ENCODE data around the gene STRBP.

STRBP gene

DNA sequence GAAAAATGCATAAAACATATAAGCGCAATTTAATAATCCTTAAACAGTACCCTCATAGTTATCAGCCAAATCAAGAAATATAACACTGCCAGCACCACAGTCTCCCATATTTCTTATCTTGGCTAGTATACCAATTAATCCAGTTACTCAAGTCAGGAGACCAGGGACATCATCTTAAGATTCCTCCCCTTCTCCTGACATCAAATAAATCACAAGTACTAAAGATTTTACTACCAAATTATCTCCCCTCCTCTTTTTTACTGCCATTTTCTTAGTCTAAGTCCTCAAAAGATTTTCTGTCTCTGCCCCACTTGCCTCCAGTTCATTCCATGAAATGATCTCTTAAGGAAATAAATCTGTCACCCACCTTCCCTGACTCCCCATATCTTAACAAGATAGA is 37.0 kb downstream of the STRBP start:
- no peaks in the 10 kb centered on the region for H3K4me1 ChIP-seq
- TF ChIP-seq, protein P1, sequence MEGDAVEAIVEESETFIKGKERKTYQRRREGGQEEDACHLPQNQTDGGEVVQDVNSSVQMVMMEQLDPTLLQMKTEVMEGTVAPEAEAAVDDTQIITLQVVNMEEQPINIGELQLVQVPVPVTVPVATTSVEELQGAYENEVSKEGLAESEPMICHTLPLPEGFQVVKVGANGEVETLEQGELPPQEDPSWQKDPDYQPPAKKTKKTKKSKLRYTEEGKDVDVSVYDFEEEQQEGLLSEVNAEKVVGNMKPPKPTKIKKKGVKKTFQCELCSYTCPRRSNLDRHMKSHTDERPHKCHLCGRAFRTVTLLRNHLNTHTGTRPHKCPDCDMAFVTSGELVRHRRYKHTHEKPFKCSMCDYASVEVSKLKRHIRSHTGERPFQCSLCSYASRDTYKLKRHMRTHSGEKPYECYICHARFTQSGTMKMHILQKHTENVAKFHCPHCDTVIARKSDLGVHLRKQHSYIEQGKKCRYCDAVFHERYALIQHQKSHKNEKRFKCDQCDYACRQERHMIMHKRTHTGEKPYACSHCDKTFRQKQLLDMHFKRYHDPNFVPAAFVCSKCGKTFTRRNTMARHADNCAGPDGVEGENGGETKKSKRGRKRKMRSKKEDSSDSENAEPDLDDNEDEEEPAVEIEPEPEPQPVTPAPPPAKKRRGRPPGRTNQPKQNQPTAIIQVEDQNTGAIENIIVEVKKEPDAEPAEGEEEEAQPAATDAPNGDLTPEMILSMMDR (IDR thresholded peaks at IDR 0.05) = no peak
- no peaks in the 10 kb centered on the region for H3K36me3 ChIP-seq (ENCODE audit: control insufficient read depth, insufficient read depth, low read length)
- no peaks in the 10 kb centered on the region for H3K27me3 ChIP-seq (ENCODE audit: control insufficient read depth, insufficient read depth, low read length)
- no peak overlapping the region for H2AFZ ChIP-seq
- peaks cover 3% of the 10 kb centered on the region for H3K79me2 ChIP-seq
- no peak overlapping the region for H3K4me2 ChIP-seq (ENCODE audit: low read length)
- no peaks in the 10 kb centered on the region for H3K9me3 ChIP-seq (ENCODE audit: control insufficient read depth, low read length)
- no peak overlapping the region for H3K4me3 ChIP-seq (ENCODE audit: low read depth, low read length)
- no peak overlapping the region for H3K9ac ChIP-seq
- no peak overlapping the region for H3K27ac ChIP-seq

DNA sequence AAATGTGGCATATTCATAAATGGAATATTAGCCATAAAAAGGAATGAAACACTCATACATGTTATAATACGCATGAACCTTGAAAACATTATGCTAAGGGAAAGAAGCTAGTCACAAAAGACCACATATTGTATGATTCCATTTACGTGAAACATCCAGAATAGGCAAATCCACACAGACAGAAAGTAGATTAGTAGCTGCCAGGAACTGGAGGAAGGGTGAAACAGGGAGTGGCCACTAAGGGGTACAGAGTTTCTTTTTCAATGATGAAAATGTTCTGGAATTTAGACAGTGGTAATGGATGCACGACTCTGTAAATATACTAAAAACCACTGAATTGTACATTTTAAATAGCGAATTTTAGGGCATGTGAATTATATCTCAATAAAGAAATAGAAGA is 39.4 kb downstream of the STRBP start:
- Histone ChIP-seq H3K4me2 (ENCODE audit: low read length) (no peak overlapping the region), H3K27me3 (ENCODE audit: control insufficient read depth, insufficient read depth, low read length) (no peaks in the 10 kb centered on the region), H3K4me1 (no peaks in the 10 kb centered on the region), H3K27ac (no peak overlapping the region), H3K9ac (no peak overlapping the region), H3K9me3 (ENCODE audit: control insufficient read depth, low read length) (no peaks in the 10 kb centered on the region), H2AFZ (no peak overlapping the region), H3K4me3 (ENCODE audit: low read depth, low read length) (no peak overlapping the region), H3K79me2 (peaks cover 3% of the 10 kb centered on the region), H3K36me3 (ENCODE audit: control insufficient read depth, insufficient read depth, low read length) (no peaks in the 10 kb centered on the region)
- TF ChIP-seq, protein P1 (IDR thresholded peaks at IDR 0.05) = no peak

DNA sequence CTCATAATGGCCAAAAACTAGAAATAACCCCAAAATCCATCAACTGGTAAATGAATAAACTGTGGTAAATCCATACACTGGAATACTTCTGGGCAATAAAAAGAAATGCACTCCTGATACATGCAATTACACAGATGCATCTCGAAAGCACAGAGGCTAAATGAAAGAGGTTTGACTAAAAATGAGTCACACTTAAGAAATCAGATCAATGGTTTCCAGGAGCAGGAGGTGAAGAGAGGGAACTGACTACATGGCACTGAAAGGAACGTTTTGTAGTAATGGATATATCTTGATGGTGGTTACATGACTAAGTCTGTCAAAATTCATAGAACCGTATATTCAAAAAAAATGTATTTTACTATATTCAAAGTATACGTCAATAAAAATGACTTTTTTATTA is 42.4 kb downstream of the STRBP start:
- H3K27ac ChIP-seq = no peak overlapping the region
- H3K4me1 ChIP-seq = peaks cover 5% of the 10 kb centered on the region
- H2AFZ ChIP-seq = no peak overlapping the region
- no peaks in the 10 kb centered on the region for H3K79me2 ChIP-seq
- H3K4me2 ChIP-seq (ENCODE audit: low read length) = no peak overlapping the region
- no peak overlapping the region for H3K4me3 ChIP-seq (ENCODE audit: low read depth, low read length)
- H3K9ac ChIP-seq = no peak overlapping the region
- no peaks in the 10 kb centered on the region for H3K36me3 ChIP-seq (ENCODE audit: control insufficient read depth, insufficient read depth, low read length)
- TF ChIP-seq, protein P1 (IDR thresholded peaks at IDR 0.05) = no peak
- no peaks in the 10 kb centered on the region for H3K9me3 ChIP-seq (ENCODE audit: control insufficient read depth, low read length)
- H3K27me3 ChIP-seq (ENCODE audit: control insufficient read depth, insufficient read depth, low read length) = no peaks in the 10 kb centered on the region

DNA sequence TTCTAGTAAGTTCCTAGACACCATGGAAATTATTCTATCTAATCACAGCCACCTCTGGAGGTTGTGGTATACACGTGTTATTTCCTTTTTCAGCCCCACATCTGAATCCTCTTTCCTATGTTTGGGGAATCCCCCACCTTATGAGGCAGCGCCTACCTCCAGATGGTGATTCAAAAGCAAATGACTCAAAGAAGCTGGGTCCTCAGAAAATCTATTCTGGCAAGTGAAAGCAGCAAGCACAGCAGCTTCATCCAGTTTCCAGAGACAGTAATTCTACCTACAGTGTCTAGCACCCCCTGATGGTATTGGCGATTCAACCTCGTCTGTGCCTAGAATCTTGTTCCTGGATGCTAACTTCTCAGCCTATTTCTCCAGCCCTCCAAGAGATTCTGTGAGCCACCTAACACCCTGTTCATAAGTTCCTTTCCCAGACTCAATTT is 43.0 kb downstream of the STRBP start:
- Histone ChIP-seq H3K4me1 (peaks cover 5% of the 10 kb centered on the region), H3K27ac (no peak overlapping the region)

DNA sequence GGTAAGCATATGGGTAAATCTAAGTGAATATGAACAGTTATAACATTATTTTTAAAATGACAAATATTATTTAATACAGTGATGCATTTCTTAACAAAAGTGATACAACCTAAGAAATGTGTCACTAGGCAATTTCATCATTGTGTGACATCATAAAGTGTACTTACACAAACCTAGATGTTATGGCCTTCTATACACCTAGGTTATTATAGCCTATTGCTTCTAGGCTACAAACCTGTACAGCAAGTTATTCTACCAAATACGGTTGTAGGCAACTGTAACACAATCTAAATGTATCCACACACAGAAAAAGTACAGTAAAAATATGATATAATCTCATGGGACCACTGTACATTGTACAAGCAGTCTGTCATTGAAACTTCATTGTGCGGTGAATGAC is 48.3 kb downstream of the STRBP start:
- TF ChIP-seq, protein P1 (IDR thresholded peaks at IDR 0.05) = no peak
- Histone ChIP-seq H3K27ac (no peak overlapping the region), H3K4me1 (peaks cover 10% of the 10 kb centered on the region), H3K79me2 (peaks cover 11% of the 10 kb centered on the region), H3K9ac (no peak overlapping the region), H2AFZ (no peak overlapping the region), H3K4me2 (ENCODE audit: low read length) (no peak overlapping the region), H3K36me3 (ENCODE audit: control insufficient read depth, insufficient read depth, low read length) (no peaks in the 10 kb centered on the region), H3K27me3 (ENCODE audit: control insufficient read depth, insufficient read depth, low read length) (no peaks in the 10 kb centered on the region), H3K9me3 (ENCODE audit: control insufficient read depth, low read length) (no peaks in the 10 kb centered on the region), H3K4me3 (ENCODE audit: low read depth, low read length) (no peak overlapping the region)

More for the DNA sequence above, 43.0 kb downstream of the STRBP start:
- Histone ChIP-seq H2AFZ (no peak overlapping the region), H3K79me2 (no peaks in the 10 kb centered on the region), H3K27me3 (ENCODE audit: control insufficient read depth, insufficient read depth, low read length) (no peaks in the 10 kb centered on the region), H3K9me3 (ENCODE audit: control insufficient read depth, low read length) (no peaks in the 10 kb centered on the region), H3K36me3 (ENCODE audit: control insufficient read depth, insufficient read depth, low read length) (no peaks in the 10 kb centered on the region), H3K4me2 (ENCODE audit: low read length) (no peak overlapping the region), H3K4me3 (ENCODE audit: low read depth, low read length) (no peak overlapping the region), H3K9ac (no peak overlapping the region)
- TF ChIP-seq, protein P1 (IDR thresholded peaks at IDR 0.05) = peak; percentile 24

All from parathyroid adenoma (tissue), 2 donors.